ENCODE data around the gene ZMYND8.
"Not testable (repeated sequence)": the region's sequence is repeated elsewhere in the genome, so short reads cannot be mapped to it uniquely, and the experiment has no call there.

ZMYND8 gene

GRCh38 chr20:47267621-47268020 is 88.9 kb downstream of the ZMYND8 start:
- no peak for DNase-seq (ENCODE audit: extremely low read depth, low read depth)
- no peak for TF ChIP-seq CTCF (IDR thresholded peaks at IDR 0.05; ENCODE audit: low read depth, low read length)

- no peak for TF ChIP-seq CTCF (IDR thresholded peaks at IDR 0.05; ENCODE audit: low read depth, low read length)
- no peak for DNase-seq (ENCODE audit: extremely low read depth, low read depth)
Observed at GRCh38 chr20:47266847-47267515, 89.5 kb downstream of the ZMYND8 start.

- DNase-seq (ENCODE audit: extremely low read depth, low read depth): no peak
- TF ChIP-seq CTCF (IDR thresholded peaks at IDR 0.05; ENCODE audit: low read depth, low read length): no peak
Observed at GRCh38 chr20:47265984-47266383, 90.5 kb downstream of the ZMYND8 start.

- no peak for TF ChIP-seq CTCF (IDR thresholded peaks at IDR 0.05; ENCODE audit: low read depth, low read length)
- no peak for DNase-seq (ENCODE audit: extremely low read depth, low read depth)
Observed at GRCh38 chr20:47265214-47265613, 91.3 kb downstream of the ZMYND8 start.

GRCh38 chr20:47264137-47264769 is 92.2 kb downstream of the ZMYND8 start:
- DNase-seq (ENCODE audit: extremely low read depth, low read depth): not testable (repeated sequence)

GRCh38 chr20:47263465-47264084 is 92.9 kb downstream of the ZMYND8 start:
- no peak for TF ChIP-seq CTCF (IDR thresholded peaks at IDR 0.05; ENCODE audit: low read depth, low read length)
- DNase-seq (ENCODE audit: extremely low read depth, low read depth): no peak

GRCh38 chr20:47263080-47263464 is 93.4 kb downstream of the ZMYND8 start:
- DNase-seq (ENCODE audit: extremely low read depth, low read depth): no peak
- no peak for TF ChIP-seq CTCF (IDR thresholded peaks at IDR 0.05; ENCODE audit: low read depth, low read length)
